Tibial nerve (tissue), 4 donors: Measurements from ENCODE around the gene ISY1.

Experiments
- EP300 ChIP-seq, 2 donors: sonication (generic); formaldehyde crosslinking; IDR thresholded peaks; one replicate each; pipeline ENCODE4 v1.6.1; 2017; ENCODE audit warnings: antibody characterized with exemption in 2 of 2, mild to moderate bottlenecking in 1 of 2
- POLR2A ChIP-seq, 2 donors: fragments of 450-650 bp; IDR thresholded peaks; one replicate each; pipeline ENCODE4 v1.6.1; 2017; ENCODE audit warnings: antibody characterized with exemption in 2 of 2, mild to moderate bottlenecking in 2 of 2, moderate library complexity in 2 of 2
- TF ChIP-seq, protein P1 (sequence below), 5 experiments: fragments of 200-600 bp in 3 of 5; fragments of 450-650 bp in 2 of 5; sonication (generic) in 3 of 5; IDR thresholded peaks; one replicate each; pipeline ENCODE4 v1.5.1; 2016 to 2019; ENCODE audit warnings: antibody characterized with exemption in 5 of 5, mild to moderate bottlenecking in 3 of 5, moderate library complexity in 2 of 5

DNA sequence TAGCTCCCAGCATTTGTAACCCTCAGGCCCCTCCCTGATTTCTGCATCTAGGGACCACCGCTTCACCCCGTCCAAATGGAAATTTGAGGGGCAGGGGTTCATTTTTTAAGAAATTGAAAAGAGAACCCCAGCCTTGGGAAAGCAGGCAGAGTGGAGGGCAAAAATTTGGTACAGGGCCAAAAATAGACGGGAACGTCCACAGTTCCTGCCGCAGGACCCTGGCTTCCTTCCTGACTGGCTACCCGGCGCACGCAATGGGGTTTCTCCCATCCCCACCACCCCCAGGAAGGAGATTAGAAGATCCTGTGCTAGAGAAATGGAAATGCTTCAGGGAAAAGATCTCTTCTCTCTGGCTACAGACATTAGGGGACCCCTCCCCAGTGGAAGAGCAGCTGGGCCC lies 79.4 kb downstream of the ISY1 start:
- TF ChIP-seq, protein P1, sequence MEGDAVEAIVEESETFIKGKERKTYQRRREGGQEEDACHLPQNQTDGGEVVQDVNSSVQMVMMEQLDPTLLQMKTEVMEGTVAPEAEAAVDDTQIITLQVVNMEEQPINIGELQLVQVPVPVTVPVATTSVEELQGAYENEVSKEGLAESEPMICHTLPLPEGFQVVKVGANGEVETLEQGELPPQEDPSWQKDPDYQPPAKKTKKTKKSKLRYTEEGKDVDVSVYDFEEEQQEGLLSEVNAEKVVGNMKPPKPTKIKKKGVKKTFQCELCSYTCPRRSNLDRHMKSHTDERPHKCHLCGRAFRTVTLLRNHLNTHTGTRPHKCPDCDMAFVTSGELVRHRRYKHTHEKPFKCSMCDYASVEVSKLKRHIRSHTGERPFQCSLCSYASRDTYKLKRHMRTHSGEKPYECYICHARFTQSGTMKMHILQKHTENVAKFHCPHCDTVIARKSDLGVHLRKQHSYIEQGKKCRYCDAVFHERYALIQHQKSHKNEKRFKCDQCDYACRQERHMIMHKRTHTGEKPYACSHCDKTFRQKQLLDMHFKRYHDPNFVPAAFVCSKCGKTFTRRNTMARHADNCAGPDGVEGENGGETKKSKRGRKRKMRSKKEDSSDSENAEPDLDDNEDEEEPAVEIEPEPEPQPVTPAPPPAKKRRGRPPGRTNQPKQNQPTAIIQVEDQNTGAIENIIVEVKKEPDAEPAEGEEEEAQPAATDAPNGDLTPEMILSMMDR (IDR thresholded peaks at IDR 0.05): no peak
- no peak for TF ChIP-seq POLR2A (IDR thresholded peaks at IDR 0.05)
- TF ChIP-seq EP300 (IDR thresholded peaks at IDR 0.05): no peak
